ENCODE data around the gene GLIPR2. TPM values are rescaled to one million over a fixed set of nuclear protein-coding genes. Genes with fewer than 3 reads are reported as not detected.

The GLIPR2 gene
- total and polyA plus RNA-seq, 2 of the 13 experiments (the other 11 are each of a cell fraction or from before 2014, with no cell fraction given), result 0.08 to 0.42 TPM

- Histone ChIP-seq H4K20me1 (ENCODE audit: insufficient read depth, low read length) (no peaks in the 10 kb centered on the region), H3K4me3 (replicated peaks in 1 of 3; ENCODE audit: insufficient read depth in 1 of 3, low read depth in 2 of 3, low read length in 3 of 3) (no peak overlapping the region), H3K27me3 (ENCODE audit: control insufficient read depth in 1 of 2, insufficient read depth in 2 of 2, low read length in 2 of 2) (peaks cover 3 to 5% of the 10 kb centered on the region in 2 experiments; a peak in 2 of 5 replicates), H3K36me3 (replicated peaks in 1 of 2; ENCODE audit: control insufficient read depth in 1 of 2, insufficient read depth in 2 of 2, low read length in 2 of 2) (no peaks in the 10 kb centered on the region), H3K9me3 (ENCODE audit: low read length) (peaks cover 6% of the 10 kb centered on the region; the same call in 1 of the 2 replicates), H3K4me2 (ENCODE audit: low read depth, low read length) (peak overlapping the region; percentile 37; the same call in 1 of the 2 replicates), H3K27ac (ENCODE audit: extremely low read length, insufficient read depth, low read length) (no peak overlapping the region), H2AFZ (ENCODE audit: low read length) (no peak overlapping the region), H3K9ac (ENCODE audit: insufficient read depth, low read depth, low read length) (no peak overlapping the region), H3K4me1 (ENCODE audit: insufficient read depth, low read length) (peaks cover 31% of the 10 kb centered on the region), H3K79me2 (ENCODE audit: insufficient read depth, low read length) (no peaks in the 10 kb centered on the region)
- WGBS (ENCODE audit: low lambda C conversion rate), result 5% methylated on average over 3 of the region's 4 CpGs
- in situ Hi-C loops (cut with HindIII; ENCODE audit: extremely low pct_ligation_motif_present, low pct_unique_long_range_greater_than_20kb) (no loop called here), intact Hi-C loops (cut with micrococcal nuclease; ENCODE audit: unreplicated experiment) (no loop called here)
- no TSS peak for BruUV-seq (replicated peaks)
- peak; percentile 29 for DNase-seq (ENCODE audit: low spot score)
- no peak for FAIRE-seq
- POLR2A ChIA-PET, result interaction anchor here (1.0 to 1.3 kb wide), 2 partner anchors 13 to 40 kb away, joined by 3 to 6 read pairs; partner anchors contain the start of gene CLTA
- CTCF ChIA-PET (ENCODE audit: low intra/inter-chr PET ratio, low total read pairs), result no interaction called here
- ATAC-seq, result peak; percentile 80
- TF ChIP-seq PAXIP1 (CRISPR knock-in tag; conservative IDR thresholded peaks at IDR 0.05) (peak; percentile 68), HIC2 (CRISPR knock-in tag; IDR thresholded peaks at IDR 0.05; ENCODE audit: low read depth) (peak; percentile 35; the same call in 1 of the 2 replicates), CTCF (CRISPR knock-in tag; IDR thresholded peaks at IDR 0.05) (0 out of 2 replicates have a peak, but pooled peaks have one; percentile 17), ZNF569 (CRISPR knock-in tag; IDR thresholded peaks at IDR 0.05; ENCODE audit: borderline replicate concordance) (no peak), ZNF550 (CRISPR knock-in tag; IDR thresholded peaks at IDR 0.05; ENCODE audit: borderline replicate concordance) (no peak), KAT8 (CRISPR knock-in tag; IDR thresholded peaks at IDR 0.05) (peak; percentile 18; the same call in 1 of the 2 replicates), ZMYM4 (CRISPR knock-in tag; IDR thresholded peaks at IDR 0.05) (0 out of 2 replicates have a peak, but pooled peaks have one; percentile 18), TEAD3 (CRISPR knock-in tag; optimal IDR thresholded peaks at IDR 0.05; ENCODE audit: borderline replicate concordance) (peak; percentile 9), TFE3 (CRISPR knock-in tag; IDR thresholded peaks at IDR 0.05) (no peak), TFAP4 (IDR thresholded peaks at IDR 0.05; ENCODE audit: borderline replicate concordance, low read depth) (peak; percentile 55; the same call in 1 of the 2 replicates), HNF4A (CRISPR knock-in tag; IDR thresholded peaks at IDR 0.05) (peak; percentile 56), HDAC2 (CRISPR knock-in tag; IDR thresholded peaks at IDR 0.05) (0 out of 2 replicates have a peak, but pooled peaks have one; percentile 11), ETV5 (CRISPR knock-in tag; IDR thresholded peaks at IDR 0.05; ENCODE audit: borderline replicate concordance) (peak; percentile 88; the same call in 1 of the 2 replicates)
Measured at GRCh38 chr9:36150574-36151315, 14.2 kb downstream of the GLIPR2 start.
